ACC112 (cell line): Measurements from ENCODE around the gene A1CF.

Source experiments
- H2AFZ ChIP-seq: fragments of 200-600 bp; sonication (generic); one replicate; pipeline ENCODE4 v1.6.0; 2017; ENCODE audit warnings: antibody characterized with exemption, low read length; ENCODE audit not compliant: unreplicated experiment
- H3K27ac ChIP-seq: fragments of 200-600 bp; sonication (generic); 2 replicates; pipeline ENCODE4 v1.5.1; 2014; ENCODE audit warnings: low read depth, mild to moderate bottlenecking, antibody characterized with exemption, low read length, moderate library complexity
- H3K27me3 ChIP-seq: fragments of 200-600 bp; sonication (generic); 2 replicates; pipeline ENCODE4 v1.6.1; 2014; ENCODE audit warnings: mild to moderate bottlenecking, antibody characterized with exemption, low read length, moderate library complexity, mixed read lengths; ENCODE audit not compliant: insufficient read depth
- H3K36me3 ChIP-seq: fragments of 200-600 bp; sonication (generic); 2 replicates; pipeline ENCODE4 v1.6.1; 2016; ENCODE audit warnings: mild to moderate bottlenecking, antibody characterized with exemption, low read length, moderate library complexity, mixed read lengths; ENCODE audit not compliant: insufficient read depth
- H3K4me1 ChIP-seq: fragments of 200-600 bp; sonication (generic); one replicate; pipeline ENCODE4 v1.6.1; 2016; ENCODE audit warnings: low read length, mixed read lengths; ENCODE audit not compliant: insufficient read depth, unreplicated experiment, control insufficient read depth
- H3K4me3 ChIP-seq: fragments of 200-600 bp; sonication (generic); 2 replicates; pipeline ENCODE4 v1.5.1; 2014; ENCODE audit warnings: mild to moderate bottlenecking, low read depth, low read length
- H3K79me2 ChIP-seq: fragments of 200-600 bp; sonication (generic); one replicate; pipeline ENCODE4 v1.6.0; 2016; ENCODE audit warnings: low read length; ENCODE audit not compliant: control insufficient read depth, unreplicated experiment, insufficient read depth

The A1CF gene

DNA sequence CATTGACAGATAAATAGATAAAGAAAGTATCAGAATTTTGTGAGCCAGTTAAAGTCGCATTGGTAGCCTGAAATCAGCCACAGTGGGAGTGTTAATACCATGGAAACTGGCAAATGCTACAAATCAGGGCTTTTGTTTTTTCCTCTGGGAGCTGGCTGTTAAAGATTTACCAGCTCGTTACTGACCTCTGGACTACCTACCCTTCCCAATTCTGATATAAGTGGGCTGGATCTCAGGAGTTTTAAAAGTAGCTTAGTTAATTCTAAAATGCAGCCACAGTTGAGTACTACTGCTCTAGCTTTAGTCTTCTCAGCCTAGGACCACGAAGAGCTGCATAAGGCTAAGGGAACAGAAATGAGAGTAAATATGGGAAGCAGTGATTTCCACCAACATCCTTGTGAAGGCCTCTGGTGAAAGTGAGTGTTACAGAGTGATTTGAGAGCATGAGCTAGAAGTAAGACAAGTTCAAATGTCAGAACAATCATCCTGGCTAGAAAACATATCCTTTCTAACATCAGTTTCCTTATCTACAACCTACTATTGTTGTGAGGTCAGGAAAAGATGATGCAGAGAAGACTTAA, 53.2 kb downstream of the A1CF start:
- Histone ChIP-seq H3K79me2 (no peaks in the 10 kb centered on the region), H3K4me3 (no peak overlapping the region), H2AFZ (no peak overlapping the region), H3K27me3 (peaks cover 42% of the 10 kb centered on the region), H3K27ac (no peak overlapping the region), H3K4me1 (no peaks in the 10 kb centered on the region), H3K36me3 (no peaks in the 10 kb centered on the region)

DNA sequence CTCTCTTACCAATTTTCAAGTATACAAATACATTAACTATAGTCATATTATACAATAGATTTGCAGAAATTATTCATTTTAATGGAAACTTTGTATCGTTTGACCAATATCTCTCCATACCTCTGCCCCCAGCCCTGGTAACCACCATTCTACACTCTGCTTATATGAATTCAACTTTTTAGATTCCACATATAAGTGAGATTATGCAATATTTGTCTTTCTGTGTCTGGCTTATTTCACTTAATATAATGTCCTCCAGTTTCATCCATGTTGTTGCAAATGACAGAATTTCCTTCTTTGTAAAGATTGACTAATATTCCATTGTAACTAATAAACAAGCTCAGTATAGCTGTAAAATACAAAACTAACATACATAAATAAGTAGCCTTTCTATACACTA, 55.4 kb downstream of the A1CF start:
- H3K4me1 ChIP-seq = no peaks in the 10 kb centered on the region
- no peak overlapping the region for H3K27ac ChIP-seq
- no peak overlapping the region for H2AFZ ChIP-seq
- H3K27me3 ChIP-seq = peaks cover 50% of the 10 kb centered on the region
- H3K79me2 ChIP-seq = no peaks in the 10 kb centered on the region
- H3K36me3 ChIP-seq = no peaks in the 10 kb centered on the region
- no peak overlapping the region for H3K4me3 ChIP-seq

DNA sequence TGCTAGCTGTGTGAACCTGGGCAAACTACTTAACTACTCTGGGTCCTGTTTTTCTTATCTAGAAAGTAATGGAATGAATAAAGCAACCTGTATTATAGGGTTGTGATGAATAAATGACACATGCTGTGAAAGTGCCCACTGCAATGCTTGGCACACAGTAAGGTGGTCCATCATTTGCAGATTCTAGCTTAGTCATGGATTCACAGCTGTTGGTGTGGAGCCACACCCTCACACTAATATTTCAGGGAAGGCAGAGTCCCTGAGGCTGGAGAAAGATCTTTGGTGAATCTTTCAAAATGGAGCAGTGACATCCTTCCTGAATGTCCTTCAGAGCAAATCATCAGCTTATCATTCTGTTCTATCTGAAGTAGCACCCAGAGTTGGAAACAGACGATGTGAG, 60.6 kb downstream of the A1CF start:
- Histone ChIP-seq H2AFZ (no peak overlapping the region), H3K4me1 (no peaks in the 10 kb centered on the region), H3K27ac (no peak overlapping the region), H3K27me3 (peaks cover 44% of the 10 kb centered on the region), H3K4me3 (no peak overlapping the region), H3K36me3 (no peaks in the 10 kb centered on the region), H3K79me2 (no peaks in the 10 kb centered on the region)

DNA sequence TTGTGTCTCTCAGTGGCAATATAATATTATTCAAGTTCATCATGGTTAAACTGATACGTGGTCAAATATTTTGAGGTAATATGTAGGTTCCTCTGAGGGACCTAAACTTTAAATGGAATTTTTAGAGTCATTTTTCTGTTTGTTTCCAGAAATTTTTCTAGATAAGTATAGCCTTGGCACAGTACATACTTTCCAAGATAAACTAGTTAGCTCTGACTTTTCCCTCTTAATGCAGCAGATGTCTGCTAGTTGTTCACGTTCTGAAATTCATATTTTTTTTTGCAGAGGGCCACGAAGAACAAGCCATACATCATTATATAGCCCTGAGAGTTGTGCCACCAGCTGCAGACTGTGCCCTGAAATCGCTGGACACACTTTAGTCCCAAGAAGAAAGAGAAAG, 61.6 kb downstream of the A1CF start:
- no peaks in the 10 kb centered on the region for H3K4me1 ChIP-seq
- no peak overlapping the region for H3K27ac ChIP-seq
- no peak overlapping the region for H2AFZ ChIP-seq
- H3K36me3 ChIP-seq = no peaks in the 10 kb centered on the region
- no peak overlapping the region for H3K4me3 ChIP-seq
- peaks cover 40% of the 10 kb centered on the region for H3K27me3 ChIP-seq
- no peaks in the 10 kb centered on the region for H3K79me2 ChIP-seq

DNA sequence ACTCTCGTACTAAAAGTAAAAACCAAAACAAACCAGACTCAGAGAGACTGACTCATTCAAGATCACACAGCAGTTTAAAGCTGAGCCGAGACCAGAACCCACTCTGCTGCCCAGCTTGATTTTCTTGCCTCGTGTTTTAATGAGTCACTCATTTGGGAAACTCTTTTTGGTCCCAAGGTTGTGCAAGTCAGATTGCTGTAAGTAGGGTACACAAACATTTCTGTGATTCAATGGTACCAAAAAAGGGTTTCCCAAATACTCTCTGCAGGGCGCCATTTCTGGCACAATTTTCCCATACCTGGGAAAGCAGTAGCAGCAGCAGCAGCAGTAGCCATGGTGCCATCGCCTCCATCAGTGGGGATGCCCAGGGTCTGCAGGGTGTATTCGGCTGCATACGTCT, 75.8 kb downstream of the A1CF start:
- peaks cover 8% of the 10 kb centered on the region for H3K4me1 ChIP-seq
- H2AFZ ChIP-seq = no peak overlapping the region
- H3K4me3 ChIP-seq = no peak overlapping the region
- H3K27ac ChIP-seq = peak overlapping the region; percentile 22; the same call in 1 of the 2 replicates
- H3K27me3 ChIP-seq = no peaks in the 10 kb centered on the region
- no peaks in the 10 kb centered on the region for H3K79me2 ChIP-seq
- no peaks in the 10 kb centered on the region for H3K36me3 ChIP-seq

DNA sequence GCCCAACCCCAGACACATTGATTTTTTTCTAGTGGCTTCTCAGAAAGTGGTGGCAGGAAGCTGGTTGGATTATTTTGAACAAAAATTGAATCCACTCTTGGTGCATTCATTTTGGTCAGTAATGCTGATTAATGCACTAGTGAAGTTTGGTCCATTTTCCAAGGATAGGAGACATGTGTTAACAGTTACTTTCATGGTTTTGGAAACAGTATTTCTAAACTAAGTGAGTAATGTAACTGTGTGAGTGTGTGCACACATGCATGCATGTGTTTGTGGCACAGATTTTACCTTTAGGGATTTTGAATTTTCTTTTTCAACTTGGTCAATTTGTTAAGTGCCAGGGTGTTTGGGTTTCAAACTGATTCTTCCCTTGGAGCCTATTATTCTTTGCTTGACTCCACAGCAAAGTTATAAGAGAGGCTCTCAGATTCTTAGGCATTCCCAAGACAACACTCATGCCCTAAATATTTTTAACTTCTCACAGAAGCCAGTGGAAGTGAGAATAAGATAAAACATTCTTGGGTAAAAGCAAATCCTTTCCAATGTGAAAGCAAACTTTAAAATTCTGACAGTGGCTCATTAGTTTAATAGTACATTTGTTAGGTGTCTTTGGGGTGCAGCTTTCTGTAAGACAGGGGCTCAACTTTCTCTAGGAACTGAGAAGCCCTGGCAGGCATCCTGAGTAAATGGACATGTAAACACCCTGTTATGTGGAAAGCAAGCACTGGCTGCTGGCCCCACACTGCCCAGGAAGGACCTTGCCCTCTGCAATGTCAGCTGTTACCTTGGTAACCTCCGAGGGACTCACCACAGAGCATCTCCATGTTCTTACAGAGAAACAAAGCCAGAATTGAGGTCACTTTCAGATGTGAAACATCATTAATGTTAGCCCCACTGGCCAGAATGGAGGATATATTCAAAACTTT, 77.3 kb downstream of the A1CF start:
- Histone ChIP-seq H3K36me3 (no peaks in the 10 kb centered on the region), H3K4me1 (peaks cover 8% of the 10 kb centered on the region), H3K4me3 (no peak overlapping the region), H3K79me2 (no peaks in the 10 kb centered on the region), H3K27ac (peak overlapping the region; percentile 47; the same call in 1 of the 2 replicates), H2AFZ (no peak overlapping the region), H3K27me3 (no peaks in the 10 kb centered on the region)

DNA sequence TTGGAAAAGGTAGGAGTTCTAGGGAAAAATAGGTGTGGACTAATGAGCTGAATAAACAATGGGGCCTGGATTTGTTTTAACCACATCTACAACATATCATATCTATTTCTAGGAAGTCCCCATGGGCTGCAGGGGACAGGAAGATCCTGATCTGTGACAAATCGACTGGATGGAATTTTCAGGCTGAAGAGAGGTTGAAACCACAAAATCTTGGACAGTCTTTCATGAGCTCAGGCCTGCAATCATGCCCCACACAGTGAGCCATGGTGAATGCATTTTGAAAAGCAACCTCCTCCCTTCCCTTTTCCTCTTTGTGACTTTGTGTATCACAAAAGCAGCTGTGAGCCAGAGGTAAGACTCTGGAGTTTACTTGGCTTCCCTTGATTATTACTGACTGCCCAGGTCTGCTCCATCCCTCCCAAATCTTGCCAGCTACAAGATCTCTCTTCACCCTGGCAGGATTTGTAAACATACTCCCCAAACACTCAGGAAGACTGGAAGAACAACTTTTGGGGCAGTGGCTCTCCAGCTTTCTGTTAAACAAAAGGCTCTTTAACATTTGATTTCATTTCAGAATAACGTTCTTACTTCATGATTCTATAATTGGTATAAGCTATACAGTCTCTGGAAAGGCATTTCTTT, 79.3 kb downstream of the A1CF start:
- no peak overlapping the region for H3K27ac ChIP-seq
- H3K27me3 ChIP-seq = no peaks in the 10 kb centered on the region; the same call in 1 of the 2 replicates

DNA sequence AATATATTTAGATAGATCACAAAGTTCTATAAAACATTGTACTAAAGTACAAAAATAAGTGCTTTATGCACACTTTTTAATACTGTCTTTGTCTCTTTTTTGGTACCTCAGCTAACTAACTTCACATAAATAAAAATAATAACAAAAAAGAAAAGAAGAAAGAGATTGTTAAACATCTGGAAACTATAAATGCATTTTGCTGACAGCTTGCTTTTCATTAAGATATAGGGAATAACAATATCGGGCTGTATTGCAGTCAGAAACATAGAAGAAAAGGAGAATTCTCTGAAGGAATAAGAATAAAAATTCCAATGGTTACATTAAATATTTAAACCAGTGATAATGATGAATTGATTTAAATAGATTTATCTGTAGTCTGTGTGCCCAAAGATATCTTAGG, 85.8 kb downstream of the A1CF start:
- Histone ChIP-seq H3K79me2 (no peaks in the 10 kb centered on the region), H2AFZ (no peak overlapping the region), H3K27ac (no peak overlapping the region), H3K36me3 (no peaks in the 10 kb centered on the region), H3K4me1 (no peaks in the 10 kb centered on the region), H3K4me3 (no peak overlapping the region), H3K27me3 (peaks cover 9% of the 10 kb centered on the region; the same call in 1 of the 2 replicates)

More for the DNA sequence above, 79.3 kb downstream of the A1CF start:
- Histone ChIP-seq H3K4me1 (peaks cover 8% of the 10 kb centered on the region), H3K36me3 (no peaks in the 10 kb centered on the region), H3K79me2 (no peaks in the 10 kb centered on the region), H3K4me3 (no peak overlapping the region), H2AFZ (no peak overlapping the region)

DNA sequence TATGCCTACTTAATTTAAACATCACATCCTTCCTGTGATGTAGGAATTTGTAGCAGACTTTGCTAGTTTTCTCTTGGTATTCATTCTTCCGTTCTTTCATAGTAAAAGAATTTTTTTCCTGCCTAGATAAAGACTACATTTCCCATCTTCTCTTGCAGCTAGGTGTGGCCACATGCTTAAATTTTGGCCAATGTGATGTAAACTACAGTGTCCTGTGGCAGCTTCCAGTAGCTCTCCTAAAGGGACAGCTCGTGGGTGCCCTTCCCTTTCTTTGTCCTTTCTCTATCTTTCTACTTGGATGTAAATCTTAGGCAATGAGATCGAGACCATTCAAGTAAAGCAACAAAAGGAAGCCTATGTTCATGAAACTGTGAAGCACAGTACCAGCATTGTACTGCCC, 87.1 kb downstream of the A1CF start:
- H3K4me3 ChIP-seq = no peak overlapping the region
- peaks cover 9% of the 10 kb centered on the region; the same call in 1 of the 2 replicates for H3K27me3 ChIP-seq
- no peak overlapping the region for H2AFZ ChIP-seq
- H3K79me2 ChIP-seq = no peaks in the 10 kb centered on the region
- no peaks in the 10 kb centered on the region for H3K4me1 ChIP-seq
- no peaks in the 10 kb centered on the region for H3K36me3 ChIP-seq
- no peak overlapping the region for H3K27ac ChIP-seq

DNA sequence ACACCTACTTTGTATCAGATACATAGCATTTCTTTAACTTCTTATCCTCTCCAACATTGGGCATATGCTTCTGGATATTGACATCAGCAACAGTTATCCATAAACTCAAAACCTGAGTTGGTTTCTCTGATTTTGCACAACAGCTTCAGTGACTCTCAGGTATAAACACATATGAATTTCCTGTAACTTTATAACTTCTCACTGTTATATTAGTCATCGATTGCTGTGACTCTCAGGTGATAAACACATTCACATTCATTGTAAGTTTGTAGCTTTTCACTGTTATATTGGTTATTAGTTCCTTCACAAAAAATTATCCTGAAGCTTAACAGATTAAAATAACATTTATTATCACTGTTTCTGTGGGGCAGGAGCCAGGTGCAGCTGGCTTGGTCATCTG, 88.7 kb downstream of the A1CF start:
- H3K4me1 ChIP-seq = no peaks in the 10 kb centered on the region
- peaks cover 9% of the 10 kb centered on the region; the same call in 1 of the 2 replicates for H3K27me3 ChIP-seq
- no peaks in the 10 kb centered on the region for H3K36me3 ChIP-seq
- H3K4me3 ChIP-seq = no peak overlapping the region
- no peaks in the 10 kb centered on the region for H3K79me2 ChIP-seq
- no peak overlapping the region for H2AFZ ChIP-seq
- H3K27ac ChIP-seq = no peak overlapping the region
